ENCODE measurements around the gene RIMS1.

DNA sequence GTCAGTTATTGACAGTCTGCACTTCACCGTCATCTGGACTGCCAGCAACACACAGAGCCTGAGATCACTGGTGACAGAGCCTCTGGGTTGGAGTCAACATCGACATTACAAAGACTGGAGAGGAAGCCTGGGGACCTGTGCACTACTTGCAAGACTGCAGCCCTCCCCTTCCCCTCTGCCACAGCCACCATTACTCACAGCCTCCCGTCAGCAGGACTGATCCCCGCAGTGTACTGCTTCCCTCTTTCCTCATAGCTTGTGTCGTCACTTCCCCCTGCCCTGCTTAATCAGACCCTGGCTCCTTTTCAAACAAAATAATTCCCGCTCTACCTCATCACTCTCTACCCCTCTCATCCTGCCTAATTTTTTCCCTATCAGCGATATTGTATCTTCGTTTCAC lies 500.0 kb downstream of the RIMS1 start:
- TF ChIP-seq RNF2 (IDR thresholded peaks at IDR 0.05) (no peak), ZNF766 (CRISPR knock-in tag; conservative IDR thresholded peaks at IDR 0.05) (no peak), RFX5 (IDR thresholded peaks at IDR 0.05; ENCODE audit: low read depth, low read length) (no peak), ZNF232 (CRISPR knock-in tag; IDR thresholded peaks at IDR 0.05) (no peak), BRCA1 (IDR thresholded peaks at IDR 0.05) (no peak), BRCA1 (CRISPR knock-in tag; IDR thresholded peaks at IDR 0.05) (no peak), RBBP5 (IDR thresholded peaks at IDR 0.05; ENCODE audit: borderline replicate concordance, insufficient read depth, low read length, poor library complexity, severe bottlenecking) (no peak), TAL1 (IDR thresholded peaks at IDR 0.05) (no peak), SMAD3 (CRISPR knock-in tag; conservative IDR thresholded peaks at IDR 0.05) (no peak), BHLHE40 (IDR thresholded peaks at IDR 0.05; ENCODE audit: low read length) (no peak), RFX7 (CRISPR knock-in tag; IDR thresholded peaks at IDR 0.05) (no peak), XRCC3 (IDR thresholded peaks at IDR 0.05) (no peak)
- TF ChIP-seq, protein P1, sequence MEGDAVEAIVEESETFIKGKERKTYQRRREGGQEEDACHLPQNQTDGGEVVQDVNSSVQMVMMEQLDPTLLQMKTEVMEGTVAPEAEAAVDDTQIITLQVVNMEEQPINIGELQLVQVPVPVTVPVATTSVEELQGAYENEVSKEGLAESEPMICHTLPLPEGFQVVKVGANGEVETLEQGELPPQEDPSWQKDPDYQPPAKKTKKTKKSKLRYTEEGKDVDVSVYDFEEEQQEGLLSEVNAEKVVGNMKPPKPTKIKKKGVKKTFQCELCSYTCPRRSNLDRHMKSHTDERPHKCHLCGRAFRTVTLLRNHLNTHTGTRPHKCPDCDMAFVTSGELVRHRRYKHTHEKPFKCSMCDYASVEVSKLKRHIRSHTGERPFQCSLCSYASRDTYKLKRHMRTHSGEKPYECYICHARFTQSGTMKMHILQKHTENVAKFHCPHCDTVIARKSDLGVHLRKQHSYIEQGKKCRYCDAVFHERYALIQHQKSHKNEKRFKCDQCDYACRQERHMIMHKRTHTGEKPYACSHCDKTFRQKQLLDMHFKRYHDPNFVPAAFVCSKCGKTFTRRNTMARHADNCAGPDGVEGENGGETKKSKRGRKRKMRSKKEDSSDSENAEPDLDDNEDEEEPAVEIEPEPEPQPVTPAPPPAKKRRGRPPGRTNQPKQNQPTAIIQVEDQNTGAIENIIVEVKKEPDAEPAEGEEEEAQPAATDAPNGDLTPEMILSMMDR (IDR thresholded peaks at IDR 0.05 in 2 of 3, conservative IDR thresholded peaks at IDR 0.05 in 1 of 3; ENCODE audit: insufficient read depth in 2 of 3, low read depth in 1 of 3, low read length in 3 of 3): no peak
